Spleen (tissue), 7 donors: ENCODE measurements around the gene PYCR2.

ENCODE experiments used
- POLR2A ChIP-seq, 3 donors: fragments of 450-650 bp; IDR thresholded peaks; one replicate each; pipeline ENCODE4 v1.5.1; 2017; ENCODE audit warnings: antibody characterized with exemption in 3 of 3, mild to moderate bottlenecking in 1 of 3
- POLR2AphosphoS5 ChIP-seq, 3 donors: sonication (generic); formaldehyde crosslinking; IDR thresholded peaks; one replicate each; pipeline ENCODE4 v1.5.1; 2017; ENCODE audit warnings: antibody characterized with exemption in 3 of 3
- TF ChIP-seq, protein P1 (sequence below), 11 experiments: fragments of 200-600 bp in 7 of 11; fragments of 450-650 bp in 4 of 11; sonication (generic) in 4 of 11; IDR thresholded peaks in 8 of 11; conservative IDR thresholded peaks in 3 of 11; 1 replicate in 7 of 11; 2 replicates in 4 of 11; pipeline versions ENCODE4 v1.4.0 to v1.8.0; 2016 to 2021; ENCODE audit warnings: antibody characterized with exemption in 11 of 11, inconsistent platforms in 4 of 11, mild to moderate bottlenecking in 1 of 11
- donor health status: DM: no; HTN: no; CAD: no; lungs with moderate emphysema.
- donor health status: DM: no; HTN: no; CAD: no.
- donor health status: DM: no; HTN: no; CAD: no.

DNA sequence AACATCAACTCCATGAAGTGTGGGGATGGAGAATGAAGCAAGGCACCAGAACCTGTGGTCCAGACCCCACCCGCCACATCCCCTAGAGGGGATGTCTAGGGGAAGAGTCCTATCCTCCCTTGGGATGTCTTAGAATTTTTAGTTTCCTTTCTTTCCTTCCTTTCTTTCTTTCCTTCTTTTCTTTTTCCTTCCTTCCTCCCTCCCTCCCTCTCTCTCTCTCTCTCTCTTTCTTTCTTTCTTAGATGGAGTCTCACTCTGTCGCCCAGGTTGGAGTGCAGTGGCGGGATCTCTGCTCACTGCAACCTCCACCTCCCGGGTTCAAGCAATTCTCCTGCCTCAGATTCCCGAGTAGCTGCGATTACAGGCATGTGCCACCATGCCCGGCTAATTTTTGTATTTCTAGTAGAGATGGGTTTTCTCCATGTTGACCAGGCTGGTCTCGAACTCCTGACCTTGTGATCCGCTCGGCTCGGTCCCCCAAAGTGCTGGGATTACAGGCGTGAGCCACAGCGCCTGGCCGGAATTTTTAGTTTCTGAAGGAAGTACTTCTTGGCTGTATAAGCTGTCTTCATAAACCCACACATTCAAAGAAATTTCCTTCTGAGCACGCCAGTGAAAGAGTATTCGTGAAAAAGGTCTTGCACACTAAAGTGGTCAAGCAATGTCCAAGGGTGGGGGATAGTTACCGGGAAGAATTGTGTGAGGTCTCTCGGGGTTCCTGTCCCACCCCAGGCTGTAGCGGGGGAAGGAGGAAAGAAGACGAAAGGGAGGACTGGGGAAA lies 37.8 kb upstream of the PYCR2 start:
- TF ChIP-seq, protein P1, sequence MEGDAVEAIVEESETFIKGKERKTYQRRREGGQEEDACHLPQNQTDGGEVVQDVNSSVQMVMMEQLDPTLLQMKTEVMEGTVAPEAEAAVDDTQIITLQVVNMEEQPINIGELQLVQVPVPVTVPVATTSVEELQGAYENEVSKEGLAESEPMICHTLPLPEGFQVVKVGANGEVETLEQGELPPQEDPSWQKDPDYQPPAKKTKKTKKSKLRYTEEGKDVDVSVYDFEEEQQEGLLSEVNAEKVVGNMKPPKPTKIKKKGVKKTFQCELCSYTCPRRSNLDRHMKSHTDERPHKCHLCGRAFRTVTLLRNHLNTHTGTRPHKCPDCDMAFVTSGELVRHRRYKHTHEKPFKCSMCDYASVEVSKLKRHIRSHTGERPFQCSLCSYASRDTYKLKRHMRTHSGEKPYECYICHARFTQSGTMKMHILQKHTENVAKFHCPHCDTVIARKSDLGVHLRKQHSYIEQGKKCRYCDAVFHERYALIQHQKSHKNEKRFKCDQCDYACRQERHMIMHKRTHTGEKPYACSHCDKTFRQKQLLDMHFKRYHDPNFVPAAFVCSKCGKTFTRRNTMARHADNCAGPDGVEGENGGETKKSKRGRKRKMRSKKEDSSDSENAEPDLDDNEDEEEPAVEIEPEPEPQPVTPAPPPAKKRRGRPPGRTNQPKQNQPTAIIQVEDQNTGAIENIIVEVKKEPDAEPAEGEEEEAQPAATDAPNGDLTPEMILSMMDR (IDR thresholded peaks at IDR 0.05 in 8 of 11, conservative IDR thresholded peaks at IDR 0.05 in 3 of 11) = no peak
- no peak for TF ChIP-seq POLR2A (IDR thresholded peaks at IDR 0.05)
- no peak for TF ChIP-seq POLR2AphosphoS5 (IDR thresholded peaks at IDR 0.05)
